A673 (cell line): Measurements from ENCODE around the gene CLCNKB. TPM values are rescaled to one million over a fixed set of nuclear protein-coding genes. Genes with fewer than 3 reads are reported as not detected.
"Not testable (repeated sequence)": the region's sequence is repeated elsewhere in the genome, so short reads cannot be mapped to it uniquely, and the experiment has no call there.

Experiments used
- BruUV-seq: library from RNA; stranded (reverse); fragments of 400-500 nt; replicated peaks from 2 replicates; lab custom pipeline; 2021; lab: Mats Ljungman, UMichigan
- CTCF ChIA-PET: fragments of 300-600 bp; sonication (Branson Sonifier 250); formaldehyde crosslinking; loops from one replicate; lab custom pipeline; 2022; ENCODE audit warnings: antibody characterized with exemption; lab: Charles Lee
- POLR2A ChIA-PET: fragments of 300-600 bp; sonication (Branson Sonifier 250); formaldehyde crosslinking; loops from one replicate; lab custom pipeline; 2022; ENCODE audit warnings: antibody characterized with exemption; ENCODE audit not compliant: low non-redundant PET; lab: Charles Lee
- DNase-seq: peaks from one replicate; pipeline ENCODE4 v3.0.0-alpha.2; 2015; ENCODE audit warnings: low spot score
- H3K27ac ChIP-seq: fragments of 200-600 bp; sonication (generic); 2 replicates; pipeline ENCODE4 v1.5.1; 2016; ENCODE audit warnings: mixed run types, low read depth, mild to moderate bottlenecking, mixed read lengths, antibody characterized with exemption, low read length; ENCODE audit not compliant: poor library complexity, severe bottlenecking
- H3K27me3 ChIP-seq: fragments of 200-600 bp; sonication (generic); replicated peaks from 2 replicates; pipeline ENCODE4 v1.6.1; 2017; ENCODE audit warnings: mixed run types, low read depth, mild to moderate bottlenecking, mixed read lengths, antibody characterized with exemption, low read length; ENCODE audit not compliant: insufficient read depth, poor library complexity
- H3K36me3 ChIP-seq: fragments of 200-600 bp; sonication (generic); 2 replicates; pipeline ENCODE4 v1.6.1; 2016; ENCODE audit warnings: mixed run types, mild to moderate bottlenecking, mixed read lengths, antibody characterized with exemption, low read length; ENCODE audit not compliant: insufficient read depth, poor library complexity, severe bottlenecking
- H3K4me1 ChIP-seq: fragments of 200-600 bp; sonication (generic); 2 replicates; pipeline ENCODE4 v1.6.1; 2017; ENCODE audit warnings: mixed run types, mild to moderate bottlenecking, mixed read lengths, antibody characterized with exemption, low read length; ENCODE audit not compliant: insufficient read depth, poor library complexity, severe bottlenecking
- H3K4me3 ChIP-seq: fragments of 200-600 bp; sonication (generic); 2 replicates; pipeline ENCODE4 v1.5.1; 2016; ENCODE audit warnings: low read depth, mixed run types, mild to moderate bottlenecking, mixed read lengths, low read length; ENCODE audit not compliant: poor library complexity, severe bottlenecking
- H3K9me3 ChIP-seq: fragments of 200-600 bp; sonication (generic); 2 replicates; pipeline ENCODE4 v1.6.1; 2016; ENCODE audit warnings: mixed run types, low read depth, mild to moderate bottlenecking, mixed read lengths, antibody characterized with exemption, low read length; ENCODE audit not compliant: poor library complexity, severe bottlenecking
- EZH2 ChIP-seq: fragments of 200-600 bp; sonication (generic); IDR thresholded peaks from 2 replicates; pipeline ENCODE4 v1.6.1; 2017; ENCODE audit warnings: borderline replicate concordance, low read depth, mild to moderate bottlenecking, mixed read lengths, antibody characterized with exemption, low read length; ENCODE audit not compliant: poor library complexity, severe bottlenecking
- intact Hi-C: fragments of 100-400 bp; cut with micrococcal nuclease; formaldehyde crosslinking; loops from one replicate; pipeline ENCODE4 v1.10.0; 2022; ENCODE audit not compliant: unreplicated experiment
- total RNA-seq: library from RNA; stranded (reverse); gene quantifications from 2 replicates; pipeline ENCODE4 v1.2.3, GENCODE V29; 2021
- TF ChIP-seq, protein P1 (sequence below): fragments of 300-800, 200-600 bp; sonication (generic); conservative IDR thresholded peaks from 2 replicates; pipeline ENCODE4 v1.5.1; 2017; ENCODE audit warnings: low read depth, mild to moderate bottlenecking, antibody characterized with exemption, low read length, moderate library complexity, mixed read lengths

The CLCNKB gene
- total RNA-seq, 1 experiment from 2014 or later: 0.13 TPM

DNA sequence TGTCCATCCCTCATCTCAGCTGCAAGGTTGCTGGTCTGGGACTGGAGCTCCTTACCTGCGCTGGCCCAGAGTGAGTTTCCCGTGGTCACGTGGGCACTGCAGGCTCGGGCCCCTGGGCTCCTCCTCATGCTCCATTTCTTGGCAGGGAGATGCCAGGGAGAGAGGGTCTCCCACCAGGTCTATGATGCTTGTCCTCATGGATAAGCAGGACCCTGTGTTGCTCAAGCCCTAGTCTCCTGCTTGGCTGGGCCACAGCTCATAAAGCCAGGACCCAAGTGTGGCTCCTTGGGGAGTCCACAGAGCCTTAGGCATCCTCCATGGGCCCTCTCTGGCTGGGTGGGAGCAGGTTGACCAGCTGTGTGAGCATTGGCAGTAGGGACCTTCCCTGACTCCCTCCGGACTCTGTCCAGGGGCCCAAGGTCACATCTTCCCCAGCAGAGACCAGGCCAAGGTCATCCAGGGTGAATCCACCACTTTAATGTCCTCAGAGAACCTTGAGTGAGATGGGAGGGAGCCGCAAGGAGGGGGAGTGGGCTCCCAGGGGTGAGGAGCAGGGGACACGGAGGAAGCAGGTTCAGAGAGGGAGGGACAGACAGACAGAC lies 13.8 kb downstream of the CLCNKB start:
- CTCF ChIA-PET, H3K27me3 ChIP-seq, DNase-seq, H3K4me3 ChIP-seq, H3K27ac ChIP-seq, H3K36me3 ChIP-seq, H3K4me1 ChIP-seq, H3K9me3 ChIP-seq, POLR2A ChIA-PET, BruUV-seq: not testable (repeated sequence)
- intact Hi-C loops: loop anchor here (5.0 kb wide), 1 partner anchor 255 kb away; no protein-coding TSS in a partner anchor

DNA sequence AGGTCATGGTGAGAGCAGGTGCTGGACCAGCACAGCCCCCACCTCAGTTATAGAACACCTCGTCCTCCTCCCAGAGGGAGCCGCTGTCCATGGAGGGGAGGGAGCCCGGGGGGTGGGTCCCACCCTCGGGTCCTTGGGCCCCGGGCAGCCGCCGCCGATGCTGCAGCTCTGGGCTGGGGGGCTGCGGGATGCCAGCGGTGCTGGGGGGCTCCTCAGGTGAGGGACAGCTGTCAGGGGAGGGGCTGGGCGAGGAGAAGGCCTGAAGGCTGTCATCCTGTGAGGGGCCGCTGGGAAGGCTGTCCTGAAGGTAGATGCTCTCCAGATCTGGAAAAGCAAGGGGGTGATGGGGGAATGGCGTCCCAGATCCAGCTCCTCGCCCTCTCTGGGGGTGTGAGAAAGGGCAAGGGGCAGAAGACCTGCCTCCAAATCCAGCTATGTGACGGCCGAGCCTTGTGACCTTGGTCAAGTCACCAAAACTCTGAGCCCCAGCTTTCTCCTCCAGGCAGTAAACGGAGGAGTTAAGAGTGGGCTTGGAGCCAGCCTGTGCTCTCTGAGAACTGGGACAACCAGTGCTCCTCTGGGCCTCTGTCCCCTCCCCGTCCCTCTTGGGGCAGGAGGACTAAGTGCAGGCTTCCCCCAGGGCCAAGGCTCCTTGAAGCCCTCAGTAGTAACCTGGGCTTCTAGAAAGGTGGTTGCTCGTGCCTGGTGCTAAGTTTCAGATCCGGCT lies 15.0 kb downstream of the CLCNKB start:
- not testable (repeated sequence) for H3K27me3 ChIP-seq, BruUV-seq, H3K36me3 ChIP-seq, H3K9me3 ChIP-seq, H3K4me1 ChIP-seq, DNase-seq, H3K4me3 ChIP-seq, H3K27ac ChIP-seq
- ChIA-PET CTCF (interaction anchor here (0.5 kb wide), 1 partner anchor 29 kb away, joined by 4 read pairs; no protein-coding TSS in a partner anchor), POLR2A (interaction anchor here (0.6 kb wide), 1 partner anchor 15 kb away, joined by 3 read pairs; no protein-coding TSS in a partner anchor)
- intact Hi-C loops: loop anchor here (5.0 kb wide), 1 partner anchor 256 kb away; no protein-coding TSS in a partner anchor

DNA sequence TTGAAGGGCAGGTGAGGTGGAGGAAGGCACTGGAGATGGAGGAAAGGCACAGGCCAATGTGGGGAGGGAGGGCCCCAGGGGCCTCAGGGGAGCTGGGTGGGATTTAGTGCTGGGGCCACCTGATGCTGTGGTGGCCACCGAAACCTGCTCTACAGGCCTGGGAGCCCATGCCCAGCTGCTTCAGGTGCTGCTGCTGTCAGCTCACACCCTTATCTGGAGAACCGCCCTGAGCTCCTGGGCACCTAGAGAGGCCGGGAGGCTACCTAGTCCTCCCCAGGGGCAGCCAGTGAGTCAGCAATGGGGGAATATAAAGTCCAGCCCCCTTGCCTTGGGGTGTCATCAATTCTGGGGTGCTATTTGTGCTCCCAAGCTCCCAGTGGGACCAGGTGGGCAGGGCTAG lies 17.7 kb downstream of the CLCNKB start:
- DNase-seq: no peak
- POLR2A ChIA-PET: no interaction called here
- CTCF ChIA-PET: no interaction called here
- no peak for TF ChIP-seq EZH2
- TF ChIP-seq, protein P1, sequence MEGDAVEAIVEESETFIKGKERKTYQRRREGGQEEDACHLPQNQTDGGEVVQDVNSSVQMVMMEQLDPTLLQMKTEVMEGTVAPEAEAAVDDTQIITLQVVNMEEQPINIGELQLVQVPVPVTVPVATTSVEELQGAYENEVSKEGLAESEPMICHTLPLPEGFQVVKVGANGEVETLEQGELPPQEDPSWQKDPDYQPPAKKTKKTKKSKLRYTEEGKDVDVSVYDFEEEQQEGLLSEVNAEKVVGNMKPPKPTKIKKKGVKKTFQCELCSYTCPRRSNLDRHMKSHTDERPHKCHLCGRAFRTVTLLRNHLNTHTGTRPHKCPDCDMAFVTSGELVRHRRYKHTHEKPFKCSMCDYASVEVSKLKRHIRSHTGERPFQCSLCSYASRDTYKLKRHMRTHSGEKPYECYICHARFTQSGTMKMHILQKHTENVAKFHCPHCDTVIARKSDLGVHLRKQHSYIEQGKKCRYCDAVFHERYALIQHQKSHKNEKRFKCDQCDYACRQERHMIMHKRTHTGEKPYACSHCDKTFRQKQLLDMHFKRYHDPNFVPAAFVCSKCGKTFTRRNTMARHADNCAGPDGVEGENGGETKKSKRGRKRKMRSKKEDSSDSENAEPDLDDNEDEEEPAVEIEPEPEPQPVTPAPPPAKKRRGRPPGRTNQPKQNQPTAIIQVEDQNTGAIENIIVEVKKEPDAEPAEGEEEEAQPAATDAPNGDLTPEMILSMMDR: no peak
- no peak overlapping the region for H3K27ac ChIP-seq
- no peaks in the 10 kb centered on the region for H3K27me3 ChIP-seq
- no peaks in the 10 kb centered on the region for H3K4me1 ChIP-seq
- no peaks in the 10 kb centered on the region for H3K9me3 ChIP-seq
- H3K36me3 ChIP-seq: no peaks in the 10 kb centered on the region
- BruUV-seq: no TSS peak
- intact Hi-C loops: no loop called here
- H3K4me3 ChIP-seq: no peak overlapping the region

DNA sequence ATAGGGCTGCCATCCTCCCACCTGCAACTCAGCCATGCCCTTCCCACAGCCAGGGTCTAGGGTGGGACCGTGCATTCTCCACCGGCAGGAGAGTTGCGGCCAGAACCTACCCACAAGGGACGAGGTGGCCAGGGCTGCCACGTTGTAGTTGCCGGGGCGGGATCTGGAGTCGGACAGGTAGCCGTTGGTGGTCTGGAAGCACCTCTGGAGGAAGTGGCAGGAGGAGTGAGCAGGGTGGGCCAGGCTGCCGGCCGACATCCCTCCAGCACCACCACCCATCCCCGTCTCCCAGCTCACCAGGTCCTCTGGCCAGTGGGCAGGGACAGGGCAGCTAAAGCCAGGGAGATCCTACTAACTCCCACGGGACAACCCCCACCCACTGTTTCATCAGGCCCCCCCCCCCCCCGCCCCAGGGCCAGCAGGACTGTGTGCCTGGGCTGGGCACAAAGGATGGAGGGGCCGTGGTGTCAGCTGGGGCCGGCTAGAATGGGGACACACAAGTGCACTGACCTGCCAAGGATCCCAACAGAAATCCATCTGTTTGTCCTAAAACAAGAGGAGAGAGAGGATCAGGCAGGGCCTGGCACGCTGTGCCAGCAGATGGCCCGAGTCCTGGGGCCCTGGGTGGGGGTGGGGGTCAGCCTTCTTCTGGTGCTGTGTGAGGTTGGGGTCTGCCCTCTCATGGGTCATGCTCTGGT lies 18.6 kb downstream of the CLCNKB start:
- H3K4me1 ChIP-seq, H3K4me3 ChIP-seq, DNase-seq, BruUV-seq, H3K9me3 ChIP-seq, H3K27me3 ChIP-seq, H3K27ac ChIP-seq, H3K36me3 ChIP-seq, POLR2A ChIA-PET: not testable (repeated sequence)
- intact Hi-C loops: loop anchor here (1.0 kb wide), 1 partner anchor 24 kb away; no protein-coding TSS in a partner anchor
- CTCF ChIA-PET: interaction anchor here (0.9 kb wide), 1 partner anchor 22 kb away, joined by 3 read pairs; no protein-coding TSS in a partner anchor

DNA sequence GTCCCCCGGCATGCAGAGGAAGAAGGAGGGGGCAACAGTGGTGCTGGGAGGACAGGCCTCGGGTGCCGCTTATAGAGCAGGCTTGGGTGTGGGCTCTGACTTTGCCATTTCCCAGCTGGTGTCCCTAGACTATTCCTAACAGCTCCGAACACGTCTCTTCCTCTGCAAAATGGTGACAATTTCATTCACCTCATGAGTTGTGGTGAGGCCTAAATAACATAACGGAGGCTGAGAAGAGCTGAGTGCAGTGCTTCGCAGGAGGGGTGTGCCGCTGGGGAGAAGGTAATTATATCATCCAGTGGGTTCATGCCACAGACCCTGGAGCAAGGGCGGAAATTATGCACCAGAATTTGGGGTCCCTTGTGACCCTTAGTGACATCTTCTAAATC lies 19.1 kb downstream of the CLCNKB start:
- POLR2A ChIA-PET, H3K4me3 ChIP-seq, H3K4me1 ChIP-seq, H3K9me3 ChIP-seq, H3K27ac ChIP-seq, DNase-seq, H3K36me3 ChIP-seq, H3K27me3 ChIP-seq, BruUV-seq: not testable (repeated sequence)
- CTCF ChIA-PET: interaction anchor here (0.9 kb wide), 1 partner anchor 22 kb away, joined by 3 read pairs; no protein-coding TSS in a partner anchor
- intact Hi-C loops: loop anchor here (1.0 kb wide), 1 partner anchor 24 kb away; no protein-coding TSS in a partner anchor
